ENCODE data around the gene SHMT2.

DNA sequence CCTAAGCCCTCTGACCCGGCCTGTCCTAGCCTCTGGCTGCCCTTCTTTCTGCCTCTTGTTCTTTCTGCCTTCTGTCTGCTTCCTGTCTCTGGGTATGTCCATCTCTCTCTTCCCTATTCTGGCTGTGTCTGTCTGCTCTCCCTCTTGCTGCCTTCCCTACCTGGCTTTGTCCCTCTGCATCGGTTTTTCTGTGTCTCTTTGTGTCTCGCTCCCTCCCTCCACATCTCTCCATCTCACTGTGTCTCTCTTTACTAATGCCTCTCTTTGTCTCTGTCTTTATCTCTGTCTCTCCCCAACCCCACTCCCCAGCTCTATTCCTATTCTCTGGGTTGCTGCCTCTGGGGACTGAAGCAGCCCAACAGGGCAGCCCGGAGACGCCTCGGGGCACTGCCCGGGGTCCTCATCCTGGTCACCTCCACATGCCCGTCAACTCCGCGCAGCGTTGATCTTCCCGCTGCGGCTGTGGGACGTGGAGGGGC lies 10.1 kb downstream of the SHMT2 start:
- no peak for TF ChIP-seq EP300 (IDR thresholded peaks at IDR 0.05)
- TF ChIP-seq, protein P1, sequence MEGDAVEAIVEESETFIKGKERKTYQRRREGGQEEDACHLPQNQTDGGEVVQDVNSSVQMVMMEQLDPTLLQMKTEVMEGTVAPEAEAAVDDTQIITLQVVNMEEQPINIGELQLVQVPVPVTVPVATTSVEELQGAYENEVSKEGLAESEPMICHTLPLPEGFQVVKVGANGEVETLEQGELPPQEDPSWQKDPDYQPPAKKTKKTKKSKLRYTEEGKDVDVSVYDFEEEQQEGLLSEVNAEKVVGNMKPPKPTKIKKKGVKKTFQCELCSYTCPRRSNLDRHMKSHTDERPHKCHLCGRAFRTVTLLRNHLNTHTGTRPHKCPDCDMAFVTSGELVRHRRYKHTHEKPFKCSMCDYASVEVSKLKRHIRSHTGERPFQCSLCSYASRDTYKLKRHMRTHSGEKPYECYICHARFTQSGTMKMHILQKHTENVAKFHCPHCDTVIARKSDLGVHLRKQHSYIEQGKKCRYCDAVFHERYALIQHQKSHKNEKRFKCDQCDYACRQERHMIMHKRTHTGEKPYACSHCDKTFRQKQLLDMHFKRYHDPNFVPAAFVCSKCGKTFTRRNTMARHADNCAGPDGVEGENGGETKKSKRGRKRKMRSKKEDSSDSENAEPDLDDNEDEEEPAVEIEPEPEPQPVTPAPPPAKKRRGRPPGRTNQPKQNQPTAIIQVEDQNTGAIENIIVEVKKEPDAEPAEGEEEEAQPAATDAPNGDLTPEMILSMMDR (IDR thresholded peaks at IDR 0.05), result no peak
- TF ChIP-seq POLR2AphosphoS5 (IDR thresholded peaks at IDR 0.05), result no peak
- no peak for TF ChIP-seq POLR2A (IDR thresholded peaks at IDR 0.05)

All from upper lobe of left lung (tissue), 4 donors.